Measurements from ENCODE around the gene KCNAB1. TPM values are rescaled to one million over a fixed set of nuclear protein-coding genes. Genes with fewer than 3 reads are reported as not detected.

The KCNAB1 gene
- total and polyA plus RNA-seq, 2 experiments from 2014 or later, result 0.80 to 1.4 TPM

DNA sequence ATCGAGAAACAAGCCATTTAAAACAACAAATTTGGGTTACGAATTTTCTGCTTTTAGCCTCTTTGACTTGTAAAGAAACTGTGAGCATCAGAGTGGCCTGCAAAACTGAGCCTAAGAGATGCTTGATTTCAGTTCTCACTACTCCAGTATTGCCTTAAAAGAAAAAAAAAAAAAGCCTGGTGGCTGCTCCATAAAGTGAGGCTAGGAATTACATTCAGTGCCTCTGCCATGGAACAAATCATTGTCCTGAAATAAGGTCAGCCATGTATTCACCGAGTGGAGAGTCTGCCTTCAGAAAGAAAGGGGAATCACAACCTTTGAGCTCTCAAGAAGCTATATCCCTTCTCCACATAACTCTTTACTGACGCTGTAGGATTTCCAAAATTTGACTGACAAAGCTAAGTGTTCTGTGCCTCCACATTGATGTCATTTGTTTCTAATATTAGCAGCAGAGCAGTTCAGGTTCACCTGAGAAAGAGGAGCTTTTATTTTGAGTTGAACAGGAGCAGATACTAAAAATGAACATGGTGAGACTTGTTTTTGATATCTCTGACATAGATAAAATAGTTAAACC lies 297.3 kb downstream of the KCNAB1 start:
- Histone ChIP-seq H3K4me1 (ENCODE audit: insufficient read depth) (no peaks in the 10 kb centered on the region), H3K27ac (no peak overlapping the region), H3K79me2 (no peaks in the 10 kb centered on the region), H3K4me2 (no peak overlapping the region), H2AFZ (no peak overlapping the region), H4K20me1 (ENCODE audit: insufficient read depth, poor library complexity, severe bottlenecking) (no peaks in the 10 kb centered on the region), H3K27me3 (no peaks in the 10 kb centered on the region), H3K9me2 (replicated peaks; ENCODE audit: insufficient read depth) (no peaks in the 10 kb centered on the region), H3K4me3 (no peak overlapping the region), H3K36me3 (replicated peaks; ENCODE audit: insufficient read depth, low read depth) (no peaks in the 10 kb centered on the region), H3K9me3 (ENCODE audit: low read depth) (no peaks in the 10 kb centered on the region)
- TF ChIP-seq EZH2phosphoT487 (IDR thresholded peaks at IDR 0.05; ENCODE audit: low read depth, severe bottlenecking, unreplicated experiment) (no peak), EZH2 (IDR thresholded peaks at IDR 0.05; ENCODE audit: borderline replicate concordance) (no peak)
- TF ChIP-seq, protein P1, sequence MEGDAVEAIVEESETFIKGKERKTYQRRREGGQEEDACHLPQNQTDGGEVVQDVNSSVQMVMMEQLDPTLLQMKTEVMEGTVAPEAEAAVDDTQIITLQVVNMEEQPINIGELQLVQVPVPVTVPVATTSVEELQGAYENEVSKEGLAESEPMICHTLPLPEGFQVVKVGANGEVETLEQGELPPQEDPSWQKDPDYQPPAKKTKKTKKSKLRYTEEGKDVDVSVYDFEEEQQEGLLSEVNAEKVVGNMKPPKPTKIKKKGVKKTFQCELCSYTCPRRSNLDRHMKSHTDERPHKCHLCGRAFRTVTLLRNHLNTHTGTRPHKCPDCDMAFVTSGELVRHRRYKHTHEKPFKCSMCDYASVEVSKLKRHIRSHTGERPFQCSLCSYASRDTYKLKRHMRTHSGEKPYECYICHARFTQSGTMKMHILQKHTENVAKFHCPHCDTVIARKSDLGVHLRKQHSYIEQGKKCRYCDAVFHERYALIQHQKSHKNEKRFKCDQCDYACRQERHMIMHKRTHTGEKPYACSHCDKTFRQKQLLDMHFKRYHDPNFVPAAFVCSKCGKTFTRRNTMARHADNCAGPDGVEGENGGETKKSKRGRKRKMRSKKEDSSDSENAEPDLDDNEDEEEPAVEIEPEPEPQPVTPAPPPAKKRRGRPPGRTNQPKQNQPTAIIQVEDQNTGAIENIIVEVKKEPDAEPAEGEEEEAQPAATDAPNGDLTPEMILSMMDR (IDR thresholded peaks at IDR 0.05; ENCODE audit: poor library complexity), result no peak
- no peak for DNase-seq (ENCODE audit: low spot score)
- 81% methylated on average over 4 of the region's 4 CpGs for WGBS (ENCODE audit: low lambda C conversion rate, missing lambda C conversion rate)

DNA sequence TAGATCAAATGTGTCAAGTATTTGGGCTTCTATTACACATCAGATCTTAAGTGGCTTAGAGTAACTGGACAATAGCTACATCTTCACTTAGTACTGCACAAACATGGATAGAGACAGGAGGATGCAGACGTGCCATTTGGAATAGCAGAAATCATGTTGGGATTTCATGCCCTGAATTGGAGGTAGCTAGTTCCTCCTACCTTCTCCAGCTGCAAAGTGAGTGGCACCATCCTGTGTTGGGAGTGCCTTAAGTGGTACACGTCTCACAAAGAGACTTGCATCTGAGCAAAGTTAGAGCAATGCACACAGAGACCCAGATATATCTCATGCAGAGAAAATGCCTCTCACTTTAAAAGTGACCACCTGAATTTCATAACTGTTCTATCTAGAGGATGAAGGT lies 298.1 kb downstream of the KCNAB1 start:
- Histone ChIP-seq H3K36me3 (replicated peaks; ENCODE audit: insufficient read depth, low read depth) (no peaks in the 10 kb centered on the region), H3K4me1 (ENCODE audit: insufficient read depth) (no peaks in the 10 kb centered on the region), H2AFZ (no peak overlapping the region), H3K9me3 (ENCODE audit: low read depth) (no peaks in the 10 kb centered on the region), H3K4me3 (no peak overlapping the region), H3K79me2 (no peaks in the 10 kb centered on the region), H3K27ac (no peak overlapping the region), H3K27me3 (no peaks in the 10 kb centered on the region), H3K4me2 (no peak overlapping the region), H3K9me2 (replicated peaks; ENCODE audit: insufficient read depth) (no peaks in the 10 kb centered on the region), H4K20me1 (ENCODE audit: insufficient read depth, poor library complexity, severe bottlenecking) (no peaks in the 10 kb centered on the region)
- DNase-seq (ENCODE audit: low spot score), result no peak
- WGBS (ENCODE audit: low lambda C conversion rate, missing lambda C conversion rate), result 79% methylated on average over 2 of the region's 2 CpGs
- TF ChIP-seq EZH2 (IDR thresholded peaks at IDR 0.05; ENCODE audit: borderline replicate concordance), result no peak
- TF ChIP-seq, protein P1 (IDR thresholded peaks at IDR 0.05; ENCODE audit: poor library complexity), result no peak
- no peak for TF ChIP-seq EZH2phosphoT487 (IDR thresholded peaks at IDR 0.05; ENCODE audit: low read depth, severe bottlenecking, unreplicated experiment)

DNA sequence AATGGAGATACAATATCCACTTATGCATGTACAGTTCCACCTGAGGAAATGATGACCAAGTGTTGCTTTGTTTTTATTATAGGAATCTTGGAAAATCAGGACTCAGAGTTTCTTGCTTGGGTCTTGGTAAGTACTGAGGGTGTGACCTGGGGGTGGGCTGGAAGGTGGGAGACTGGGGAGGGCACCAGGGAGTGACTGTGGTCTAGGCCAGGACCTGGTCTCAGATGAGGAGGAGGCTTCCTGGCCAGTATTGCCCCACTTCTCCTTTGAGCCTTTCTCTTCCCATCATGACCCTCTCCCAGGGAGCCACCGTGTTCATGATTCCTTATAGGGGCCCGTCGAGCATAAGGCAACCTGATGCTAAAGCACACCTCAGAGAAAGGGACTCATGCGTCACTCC lies 301.2 kb downstream of the KCNAB1 start:
- Histone ChIP-seq H3K4me2 (no peak overlapping the region), H3K79me2 (no peaks in the 10 kb centered on the region), H3K27me3 (no peaks in the 10 kb centered on the region), H3K27ac (no peak overlapping the region), H3K36me3 (replicated peaks; ENCODE audit: insufficient read depth, low read depth) (no peaks in the 10 kb centered on the region), H3K4me3 (no peak overlapping the region), H2AFZ (no peak overlapping the region), H3K9me2 (replicated peaks; ENCODE audit: insufficient read depth) (no peaks in the 10 kb centered on the region), H3K4me1 (ENCODE audit: insufficient read depth) (peaks cover 10% of the 10 kb centered on the region), H4K20me1 (ENCODE audit: insufficient read depth, poor library complexity, severe bottlenecking) (no peaks in the 10 kb centered on the region), H3K9me3 (ENCODE audit: low read depth) (no peaks in the 10 kb centered on the region)
- TF ChIP-seq EZH2phosphoT487 (IDR thresholded peaks at IDR 0.05; ENCODE audit: low read depth, severe bottlenecking, unreplicated experiment) (no peak), EZH2 (IDR thresholded peaks at IDR 0.05; ENCODE audit: borderline replicate concordance) (no peak)
- TF ChIP-seq, protein P1 (IDR thresholded peaks at IDR 0.05; ENCODE audit: poor library complexity), result no peak
- no peak for DNase-seq (ENCODE audit: low spot score)
- 95% methylated on average over 4 of the region's 4 CpGs for WGBS (ENCODE audit: low lambda C conversion rate, missing lambda C conversion rate)

DNA sequence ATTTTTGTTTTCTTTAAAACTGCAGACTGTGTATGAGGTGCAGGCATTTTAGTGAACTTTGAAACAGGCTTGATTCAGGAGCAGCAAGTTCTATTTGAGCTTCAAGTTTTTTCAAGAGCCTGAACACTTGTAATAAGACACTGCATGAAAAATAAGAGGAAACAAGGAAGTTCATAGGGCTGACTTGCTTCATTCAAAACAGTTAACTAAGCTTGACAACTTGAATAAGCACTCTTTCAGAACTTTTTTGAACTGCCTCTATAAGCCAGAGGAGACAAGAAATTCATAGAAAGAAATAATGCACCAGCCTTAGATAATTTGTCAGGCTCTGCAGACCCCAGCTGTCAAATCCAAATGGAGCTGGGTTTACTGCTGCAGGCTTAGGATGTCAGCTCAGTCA lies 304.4 kb downstream of the KCNAB1 start:
- H3K4me1 ChIP-seq (ENCODE audit: insufficient read depth), result peaks cover 10% of the 10 kb centered on the region
- no peaks in the 10 kb centered on the region for H3K9me3 ChIP-seq (ENCODE audit: low read depth)
- no peaks in the 10 kb centered on the region for H3K9me2 ChIP-seq (replicated peaks; ENCODE audit: insufficient read depth)
- H3K27me3 ChIP-seq, result no peaks in the 10 kb centered on the region
- no peaks in the 10 kb centered on the region for H3K36me3 ChIP-seq (replicated peaks; ENCODE audit: insufficient read depth, low read depth)
- no peak overlapping the region for H3K4me2 ChIP-seq
- no peak overlapping the region for H3K4me3 ChIP-seq
- no peak overlapping the region for H3K27ac ChIP-seq
- no peak overlapping the region for H2AFZ ChIP-seq
- no peaks in the 10 kb centered on the region for H4K20me1 ChIP-seq (ENCODE audit: insufficient read depth, poor library complexity, severe bottlenecking)
- H3K79me2 ChIP-seq, result no peaks in the 10 kb centered on the region
- no peak for TF ChIP-seq EZH2phosphoT487 (IDR thresholded peaks at IDR 0.05; ENCODE audit: low read depth, severe bottlenecking, unreplicated experiment)
- TF ChIP-seq, protein P1 (IDR thresholded peaks at IDR 0.05; ENCODE audit: poor library complexity), result no peak
- TF ChIP-seq EZH2 (IDR thresholded peaks at IDR 0.05; ENCODE audit: borderline replicate concordance), result no peak
- DNase-seq (ENCODE audit: low spot score), result no peak

All from hepatocyte (in vitro differentiated cells).